Suprapubic skin (tissue), 3 donors: ENCODE measurements around the gene PGPEP1.

Experiments
- CTCF ChIP-seq, 2 donors: fragments of 200-600 bp in 1 of 2; fragments of 450-650 bp in 1 of 2; sonication (generic) in 1 of 2; IDR thresholded peaks; one replicate each; pipeline ENCODE4 v1.5.1; 2016 to 2019; ENCODE audit warnings: antibody characterized with exemption in 2 of 2, mild to moderate bottlenecking in 1 of 2, moderate library complexity in 1 of 2
- EP300 ChIP-seq: sonication (generic); formaldehyde crosslinking; IDR thresholded peaks from one replicate; pipeline ENCODE4 v1.6.1; 2017; ENCODE audit warnings: antibody characterized with exemption

- TF ChIP-seq CTCF (IDR thresholded peaks at IDR 0.05) (no peak), EP300 (no peak)
Observed at GRCh38 chr19:18362934-18363542, 22.6 kb downstream of the PGPEP1 start.
